ENCODE measurements around the gene SPACA4. TPM values are rescaled to one million over a fixed set of nuclear protein-coding genes. Genes with fewer than 3 reads are reported as not detected.
A peak's percentile ranks its signal among the peaks of the same experiment; 100 is the strongest.

The SPACA4 gene
- total and polyA plus RNA-seq, 9 of the 15 experiments (the other 6 are each of a cell fraction or from before 2014, with no cell fraction given): not detected

GRCh38 chr19:48613024-48613851 is 6.7 kb downstream of the SPACA4 start:
- ATAC-seq (no peak; the same call in 2 of the 3 replicates), FAIRE-seq (no peak), DNase-seq (ENCODE audit: extremely low read depth in 1 of 4, low spot score in 3 of 4) (no peak)
- Histone ChIP-seq H3K36me3 (ENCODE audit: control insufficient read depth, insufficient read depth, low read length) (peaks cover 36% of the 10 kb centered on the region; the same call in 2 of the 3 replicates), H3K9me3 (replicated peaks; ENCODE audit: control insufficient read depth, insufficient read depth, low read depth, low read length) (no peaks in the 10 kb centered on the region), H3K27me3 (ENCODE audit: control insufficient read depth in 2 of 2, insufficient read depth in 2 of 2, low read length in 2 of 2) (no peaks in the 10 kb centered on the region), H3K4me1 (replicated peaks in 1 of 2; ENCODE audit: control insufficient read depth in 2 of 2, insufficient read depth in 2 of 2, low read length in 2 of 2) (peaks cover 21 to 60% of the 10 kb centered on the region in 2 experiments; a peak in 4 of 5 replicates), H4K20me1 (replicated peaks; ENCODE audit: control insufficient read depth, insufficient read depth, low read length) (peaks cover 35% of the 10 kb centered on the region), H3K79me2 (ENCODE audit: control insufficient read depth, insufficient read depth, low read length) (peaks cover 26% of the 10 kb centered on the region), H2AFZ (ENCODE audit: low read depth, low read length) (no peak overlapping the region), H3K4me2 (ENCODE audit: insufficient read depth, low read length) (no peak overlapping the region), H3K9ac (ENCODE audit: insufficient read depth in 1 of 2, low read depth in 2 of 2, low read length in 2 of 2) (peak overlapping the region in 1 of 2 experiments; percentile 62; a peak in 1 of 4 replicates), H3K4me3 (no peak overlapping the region), H3K27ac (ENCODE audit: extremely low read depth, low read depth, low read length) (no peak overlapping the region), H3K9me1 (ENCODE audit: control insufficient read depth, insufficient read depth, low read length) (peaks cover 11% of the 10 kb centered on the region)
- 77% methylated on average over 27 of the region's 39 CpGs for WGBS (ENCODE audit: insufficient coverage, low coverage, missing lambda C conversion rate)
- ChIA-PET CTCF (ENCODE audit: low intra/inter-chr PET ratio) (no interaction called here), POLR2A (interaction anchor here (0.7 to 1.4 kb wide), 4 partner anchors 8 to 352 kb away, joined by 3 to 4 read pairs (median 4); partner anchors contain the start of gene FTL)
- no TSS peak for BruUV-seq (replicated peaks)
- intact Hi-C loops (cut with micrococcal nuclease) (no loop called here), in situ Hi-C loops (cut with MboI) (no loop called here)
- TF ChIP-seq CAMTA2 (CRISPR knock-in tag; conservative IDR thresholded peaks at IDR 0.05): no peak
- TF ChIP-seq POLR2G (IDR thresholded peaks at IDR 0.05; ENCODE audit: low read depth, low read length): peak; percentile 53
- TF ChIP-seq PRDM10 (IDR thresholded peaks at IDR 0.05; ENCODE audit: partially characterized antibody): no peak
- no peak for TF ChIP-seq RBM25 (IDR thresholded peaks at IDR 0.05; ENCODE audit: low read depth, low read length, severe bottlenecking)
- TF ChIP-seq HMGN3 (IDR thresholded peaks at IDR 0.05; ENCODE audit: borderline replicate concordance, extremely low read depth, insufficient read length, low read depth, low read length): no peak
- TF ChIP-seq ZBTB9 (CRISPR knock-in tag; IDR thresholded peaks at IDR 0.05): no peak
- TF ChIP-seq ZNF586 (CRISPR knock-in tag; conservative IDR thresholded peaks at IDR 0.05): no peak
- TF ChIP-seq RBM22 (IDR thresholded peaks at IDR 0.05; ENCODE audit: low read depth, low read length, poor library complexity, severe bottlenecking): peak; percentile 50
- TF ChIP-seq ZNF277 (CRISPR knock-in tag; IDR thresholded peaks at IDR 0.05; ENCODE audit: borderline replicate concordance): no peak
- no peak for TF ChIP-seq STAT5A (IDR thresholded peaks at IDR 0.05; ENCODE audit: borderline replicate concordance, low read length)
- TF ChIP-seq ZNF41 (CRISPR knock-in tag; conservative IDR thresholded peaks at IDR 0.05): no peak
- TF ChIP-seq SMAD2 (IDR thresholded peaks at IDR 0.05; ENCODE audit: low read depth, low read length): no peak
- TF ChIP-seq FIP1L1 (IDR thresholded peaks at IDR 0.05; ENCODE audit: low read depth, low read length, poor library complexity, severe bottlenecking): peak; percentile 44
- no peak for TF ChIP-seq POLR2AphosphoS2 (IDR thresholded peaks at IDR 0.05; ENCODE audit: low read length)
